GM12891 (cell line): Measurements from ENCODE around the gene VEZT.

Experiments used
- PAX5 ChIP-seq: IDR thresholded peaks from 2 replicates; pipeline ENCODE4 v1.6.1; 2011; ENCODE audit warnings: low read length, moderate library complexity, mild to moderate bottlenecking; ENCODE audit not compliant: insufficient read depth, severe bottlenecking
- POLR2A ChIP-seq: IDR thresholded peaks from 2 replicates; pipeline ENCODE4 v1.6.1; 2011; ENCODE audit warnings: low read depth, low read length, control low read depth
- POLR2AphosphoS5 ChIP-seq: IDR thresholded peaks from 2 replicates; pipeline ENCODE4 v1.6.1; 2011; ENCODE audit warnings: low read depth, low read length, control low read depth
- POU2F2 ChIP-seq: IDR thresholded peaks from 2 replicates; pipeline ENCODE4 v1.6.1; 2011; ENCODE audit warnings: low read depth, mild to moderate bottlenecking, control low read depth, low read length, moderate library complexity
- TAF1 ChIP-seq: IDR thresholded peaks from 2 replicates; pipeline ENCODE4 v1.6.1; 2011; ENCODE audit warnings: low read depth, low read length, control low read depth

DNA sequence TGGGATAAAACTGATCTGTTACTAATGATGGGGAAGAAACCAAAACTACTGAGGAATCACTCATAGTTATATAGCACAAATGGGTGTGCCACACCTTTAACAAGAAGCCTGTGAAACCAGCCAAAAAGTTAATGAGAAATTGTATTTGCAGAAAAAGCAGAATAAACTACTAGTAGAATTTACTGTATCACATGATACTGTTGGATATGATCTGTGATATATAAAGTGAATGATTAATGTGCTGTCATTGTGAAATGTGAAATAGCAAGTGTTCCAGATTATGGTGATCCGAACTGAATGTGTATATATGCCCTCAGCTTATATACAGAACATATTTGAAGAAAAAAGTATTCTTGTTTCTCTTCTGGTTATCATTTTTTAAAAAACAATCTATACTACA is 30.5 kb downstream of the VEZT start:
- no peak for TF ChIP-seq POLR2A
- no peak for TF ChIP-seq POLR2AphosphoS5
- TF ChIP-seq TAF1, result no peak
- TF ChIP-seq POU2F2, result no peak
- TF ChIP-seq PAX5, result no peak
